Peyer's patch (tissue), 4 donors: Measurements from ENCODE around the gene HELZ. TPM values are rescaled to one million over a fixed set of nuclear protein-coding genes. Genes with fewer than 3 reads are reported as not detected.

Experiments
- DNase-seq, 3 donors: peaks; one replicate each; pipeline ENCODE4 v3.0.0-alpha.2; 2017 to 2019
- H3K27ac ChIP-seq, 4 donors: fragments of 200-600 bp; sonication (generic); one replicate each; pipeline ENCODE4 v1.5.1; 2016 to 2019
- H3K27me3 ChIP-seq, 2 donors: fragments of 200-600 bp; sonication (generic); one replicate each; pipeline ENCODE4 v1.5.1; 2019
- H3K36me3 ChIP-seq, 3 donors: fragments of 200-600 bp; sonication (generic); one replicate each; pipeline ENCODE4 v1.5.1; 2016 to 2019
- H3K4me1 ChIP-seq, 4 donors: fragments of 200-600 bp; sonication (generic); one replicate each; pipeline ENCODE4 v1.5.1; 2016 to 2019
- H3K4me3 ChIP-seq, 4 donors: fragments of 200-600 bp; sonication (generic); 1 replicate in 3 of 4; 2 replicates in 1 of 4; pipeline ENCODE4 v1.5.1; 2016 to 2019; ENCODE audit warnings: mild to moderate bottlenecking in 1 of 4
- H3K9me3 ChIP-seq, 4 donors: fragments of 200-600 bp; sonication (generic); one replicate each; pipeline ENCODE4 v1.5.1; 2016 to 2019; ENCODE audit warnings: mild to moderate bottlenecking in 1 of 4
- POLR2A ChIP-seq, 2 donors: fragments of 450-650 bp; IDR thresholded peaks; one replicate each; pipeline ENCODE4 v1.5.1; 2017; ENCODE audit warnings: antibody characterized with exemption in 2 of 2, mild to moderate bottlenecking in 2 of 2, moderate library complexity in 2 of 2
- total RNA-seq, 4 donors: library from RNA; depleted of rRNA; stranded (reverse); fragments of >200 nt; gene quantifications; one replicate each; pipeline ENCODE4 v1.1.0, GENCODE V29; 2016
- TF ChIP-seq, protein P1 (sequence below), 6 experiments: fragments of 450-650 bp in 4 of 6; fragments of 200-600 bp in 2 of 6; sonication (generic) in 1 of 6; IDR thresholded peaks; one replicate each; pipeline ENCODE4 v1.5.1; 2017 to 2019; ENCODE audit warnings: antibody characterized with exemption in 6 of 6, mild to moderate bottlenecking in 3 of 6, moderate library complexity in 1 of 6

Gene HELZ
- total RNA-seq, 4 donors from 2014 or later = 37.1 to 124 (median 58.8) TPM

DNA sequence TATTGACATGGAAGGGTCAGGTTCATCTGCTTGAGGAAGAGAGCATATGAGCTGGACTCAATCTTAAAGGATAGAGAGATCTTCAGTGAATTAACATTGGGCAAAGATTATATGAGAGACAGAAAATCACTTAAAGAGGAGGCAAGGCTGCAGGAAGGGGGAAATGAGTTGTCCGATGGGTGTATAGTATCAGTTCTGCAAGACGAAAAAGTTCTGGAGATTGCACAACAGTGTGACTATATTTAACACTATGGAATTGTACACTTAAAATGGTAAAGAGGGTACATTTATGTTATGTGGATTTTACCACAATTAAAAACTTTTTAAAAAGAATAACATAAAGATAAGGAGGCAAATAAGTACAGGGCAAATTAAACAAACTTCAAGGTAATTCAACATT is 80.7 kb downstream of the HELZ start:
- Histone ChIP-seq H3K27ac (no peak overlapping the region), H3K36me3 (peaks cover 0 to 62% (median 0%) of the 10 kb centered on the region in 3 donors), H3K27me3 (no peaks in the 10 kb centered on the region), H3K9me3 (no peaks in the 10 kb centered on the region), H3K4me1 (no peaks in the 10 kb centered on the region), H3K4me3 (no peak overlapping the region)
- no peak for TF ChIP-seq POLR2A (IDR thresholded peaks at IDR 0.05)
- TF ChIP-seq, protein P1, sequence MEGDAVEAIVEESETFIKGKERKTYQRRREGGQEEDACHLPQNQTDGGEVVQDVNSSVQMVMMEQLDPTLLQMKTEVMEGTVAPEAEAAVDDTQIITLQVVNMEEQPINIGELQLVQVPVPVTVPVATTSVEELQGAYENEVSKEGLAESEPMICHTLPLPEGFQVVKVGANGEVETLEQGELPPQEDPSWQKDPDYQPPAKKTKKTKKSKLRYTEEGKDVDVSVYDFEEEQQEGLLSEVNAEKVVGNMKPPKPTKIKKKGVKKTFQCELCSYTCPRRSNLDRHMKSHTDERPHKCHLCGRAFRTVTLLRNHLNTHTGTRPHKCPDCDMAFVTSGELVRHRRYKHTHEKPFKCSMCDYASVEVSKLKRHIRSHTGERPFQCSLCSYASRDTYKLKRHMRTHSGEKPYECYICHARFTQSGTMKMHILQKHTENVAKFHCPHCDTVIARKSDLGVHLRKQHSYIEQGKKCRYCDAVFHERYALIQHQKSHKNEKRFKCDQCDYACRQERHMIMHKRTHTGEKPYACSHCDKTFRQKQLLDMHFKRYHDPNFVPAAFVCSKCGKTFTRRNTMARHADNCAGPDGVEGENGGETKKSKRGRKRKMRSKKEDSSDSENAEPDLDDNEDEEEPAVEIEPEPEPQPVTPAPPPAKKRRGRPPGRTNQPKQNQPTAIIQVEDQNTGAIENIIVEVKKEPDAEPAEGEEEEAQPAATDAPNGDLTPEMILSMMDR (IDR thresholded peaks at IDR 0.05) = no peak
- DNase-seq = no peak

DNA sequence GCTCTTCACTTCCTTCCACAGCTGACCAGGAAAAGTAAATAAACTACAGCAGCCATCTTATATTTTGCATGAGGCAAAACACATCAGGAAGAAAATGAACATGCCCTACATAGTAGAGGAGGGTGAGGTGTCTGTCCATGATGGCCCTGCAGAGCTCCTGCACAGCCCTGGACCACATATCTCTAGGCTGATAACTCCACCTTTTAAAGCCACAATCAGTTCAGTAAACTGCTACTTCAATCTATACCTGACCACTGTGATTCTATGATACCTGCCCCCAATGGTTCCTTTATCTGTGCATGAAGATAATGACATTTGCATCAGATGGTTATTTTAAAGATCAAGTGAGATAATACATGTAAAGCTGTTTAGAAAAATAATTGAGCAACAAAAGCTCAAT is 82.2 kb downstream of the HELZ start:
- no peaks in the 10 kb centered on the region for H3K4me1 ChIP-seq
- no peak overlapping the region for H3K27ac ChIP-seq
- H3K27me3 ChIP-seq = no peaks in the 10 kb centered on the region
- no peak overlapping the region for H3K4me3 ChIP-seq
- no peak for DNase-seq
- no peak for TF ChIP-seq POLR2A (IDR thresholded peaks at IDR 0.05)
- TF ChIP-seq, protein P1 (IDR thresholded peaks at IDR 0.05) = no peak
- H3K36me3 ChIP-seq = peaks cover 0 to 66% (median 0%) of the 10 kb centered on the region in 3 donors
- H3K9me3 ChIP-seq = no peaks in the 10 kb centered on the region

DNA sequence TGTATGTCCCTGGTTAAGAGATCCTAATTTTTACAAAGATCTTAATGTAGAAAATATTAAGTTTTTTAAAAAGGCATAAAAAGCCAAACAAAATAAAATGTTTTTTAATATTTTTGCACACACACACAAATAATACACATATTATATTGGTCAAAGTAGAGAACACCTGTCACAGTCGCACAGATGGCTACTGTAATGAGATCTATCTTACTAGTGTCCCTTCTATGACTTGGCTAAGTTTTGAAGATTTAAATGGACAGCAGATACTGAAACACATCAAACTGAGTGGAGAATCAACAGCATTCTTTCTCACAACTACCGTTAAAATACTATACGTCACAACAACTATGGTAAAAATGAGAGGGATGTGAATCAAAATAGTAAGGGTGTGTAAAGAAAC is 83.4 kb downstream of the HELZ start:
- Histone ChIP-seq H3K4me3 (no peak overlapping the region), H3K36me3 (peaks cover 0 to 58% (median 0%) of the 10 kb centered on the region in 3 donors), H3K9me3 (no peaks in the 10 kb centered on the region), H3K27ac (no peak overlapping the region), H3K27me3 (no peaks in the 10 kb centered on the region), H3K4me1 (no peaks in the 10 kb centered on the region)
- TF ChIP-seq POLR2A (IDR thresholded peaks at IDR 0.05) = no peak
- TF ChIP-seq, protein P1 (IDR thresholded peaks at IDR 0.05) = no peak
- no peak for DNase-seq

DNA sequence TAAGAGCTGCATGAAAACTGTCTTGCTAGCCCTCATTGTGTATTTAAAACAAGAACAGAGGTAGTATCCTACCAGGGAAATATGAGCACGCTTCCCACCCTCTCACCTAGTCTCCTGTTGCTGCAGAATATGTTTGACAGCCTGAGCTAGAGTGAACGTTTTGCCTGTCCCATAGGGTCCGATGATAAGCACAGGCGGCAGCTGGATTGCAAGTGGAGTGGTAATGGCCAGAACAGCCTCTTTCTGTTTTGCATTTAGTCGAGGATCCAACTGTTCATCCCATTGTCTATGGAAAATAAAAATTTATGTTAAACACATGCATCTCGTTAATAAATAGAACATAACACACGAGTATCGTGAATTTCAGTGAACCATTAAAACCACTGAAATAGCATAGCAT is 84.2 kb downstream of the HELZ start:
- TF ChIP-seq, protein P1 (IDR thresholded peaks at IDR 0.05) = no peak
- TF ChIP-seq POLR2A (IDR thresholded peaks at IDR 0.05) = no peak
- Histone ChIP-seq H3K9me3 (no peaks in the 10 kb centered on the region), H3K4me3 (no peak overlapping the region), H3K27me3 (no peaks in the 10 kb centered on the region), H3K36me3 (peaks cover 0 to 50% (median 0%) of the 10 kb centered on the region in 3 donors), H3K4me1 (no peaks in the 10 kb centered on the region), H3K27ac (no peak overlapping the region)
- DNase-seq = no peak

DNA sequence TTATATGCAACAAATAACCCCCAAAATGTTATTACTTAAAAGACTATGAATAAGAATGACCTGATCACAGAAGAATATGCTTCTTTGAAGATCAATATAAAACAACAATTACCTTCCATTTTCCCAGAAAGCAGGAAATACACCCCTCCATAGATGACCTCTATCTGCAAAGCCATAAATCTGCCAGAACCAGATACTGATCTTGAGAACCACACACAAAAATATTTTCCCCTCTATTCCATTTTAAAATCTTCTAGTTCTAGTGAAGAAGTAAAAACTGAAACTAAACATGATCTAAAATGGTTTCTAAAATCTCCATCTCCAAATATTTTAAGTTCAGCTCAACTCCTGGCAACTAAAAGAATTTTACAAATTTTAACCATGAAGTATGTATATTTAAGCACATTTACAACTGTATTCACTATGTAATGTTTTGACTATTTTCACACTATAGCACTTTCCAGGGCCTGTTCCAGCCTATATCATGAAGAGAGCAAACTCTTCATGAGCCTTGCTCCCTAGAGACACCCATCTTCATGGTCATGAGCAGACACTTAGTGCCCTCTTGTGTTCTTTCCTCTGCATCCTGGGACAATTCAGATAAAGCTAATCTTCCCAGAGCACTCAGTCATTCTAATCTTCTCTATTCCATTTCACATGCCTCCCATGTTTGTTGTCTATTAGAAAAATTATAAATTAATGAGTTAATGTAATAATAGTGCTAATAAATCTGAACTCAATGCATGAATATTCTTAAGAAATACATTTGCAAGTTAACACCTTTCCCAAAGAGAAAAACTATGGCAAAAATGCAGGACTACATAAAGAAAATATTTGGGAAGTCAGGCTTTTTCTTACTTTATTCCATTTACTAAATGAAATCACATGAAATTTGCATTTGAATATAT is 87.0 kb downstream of the HELZ start:
- Histone ChIP-seq H3K9me3 (no peaks in the 10 kb centered on the region), H3K27me3 (no peaks in the 10 kb centered on the region), H3K36me3 (peaks cover 0 to 24% (median 0%) of the 10 kb centered on the region in 3 donors), H3K4me1 (no peaks in the 10 kb centered on the region), H3K27ac (no peak overlapping the region), H3K4me3 (no peak overlapping the region)
- DNase-seq = no peak
- no peak for TF ChIP-seq POLR2A (IDR thresholded peaks at IDR 0.05)
- TF ChIP-seq, protein P1 (IDR thresholded peaks at IDR 0.05) = peak in 3 of 6 experiments; percentile 27 to 32 (median 27)
